ENCODE results near the gene PSKH1. TPM values are rescaled to one million over a fixed set of nuclear protein-coding genes. Genes with fewer than 3 reads are reported as not detected.
A peak's percentile ranks its signal among the peaks of the same experiment; 100 is the strongest.
"Not testable (repeated sequence)": the region's sequence is repeated elsewhere in the genome, so short reads cannot be mapped to it uniquely, and the experiment has no call there.

The PSKH1 gene
- total RNA-seq, 3 donors from 2014 or later, result 10.4 to 14.6 (median 10.9) TPM

DNA sequence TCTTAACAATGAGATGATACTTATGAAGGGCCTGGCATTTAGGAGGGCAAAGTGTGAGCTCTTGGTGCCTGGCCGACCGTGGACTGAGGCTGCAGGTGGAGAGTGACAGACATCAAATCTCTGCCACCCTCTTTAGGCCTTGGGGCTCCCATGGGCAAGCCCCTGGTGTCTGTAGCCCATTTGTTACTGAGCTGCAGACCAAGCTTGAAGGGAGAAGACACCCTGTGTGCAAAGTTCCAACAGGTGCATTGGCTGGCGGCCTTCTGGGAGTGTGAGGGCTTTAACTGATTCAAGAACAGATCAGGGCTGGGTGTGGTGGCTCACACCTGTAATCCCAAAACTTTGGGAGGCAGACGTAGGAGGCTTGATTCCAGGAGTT lies 39.4 kb downstream of the PSKH1 start:
- Mint-ChIP-seq H3K4me3 (no peak overlapping the region), H3K36me3 (ENCODE audit: insufficient read depth) (peaks cover 17% of the 10 kb centered on the region), H3K4me1 (ENCODE audit: low read depth) (peaks cover 22% of the 10 kb centered on the region), H3K27me3 (ENCODE audit: low read depth) (no peaks in the 10 kb centered on the region), H3K9me3 (no peaks in the 10 kb centered on the region)
- no peak for ATAC-seq
- no peak for DNase-seq

DNA sequence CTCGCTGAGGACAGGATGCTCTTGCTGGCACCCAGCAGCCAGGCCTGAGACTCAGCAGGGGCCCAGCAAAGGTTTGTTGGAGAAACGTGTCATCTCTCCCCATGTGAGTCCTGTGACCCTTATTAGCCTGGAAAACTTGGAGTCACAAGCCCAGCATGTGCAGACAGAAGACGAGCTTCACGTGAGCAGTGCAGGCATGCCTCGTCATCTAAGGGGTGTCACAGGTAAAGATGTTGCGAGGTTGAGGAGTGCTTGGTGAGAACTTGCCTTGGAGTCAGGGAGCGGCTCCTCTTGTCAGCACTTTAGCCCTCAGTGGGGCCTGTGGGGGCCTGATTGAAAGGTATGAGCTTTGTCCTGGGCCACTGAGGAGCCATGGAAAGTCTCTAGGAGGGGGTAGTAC lies 40.8 kb downstream of the PSKH1 start:
- no peaks in the 10 kb centered on the region for H3K27me3 Mint-ChIP-seq (ENCODE audit: low read depth)
- H3K36me3 Mint-ChIP-seq (ENCODE audit: insufficient read depth), result peaks cover 17% of the 10 kb centered on the region
- peaks cover 20% of the 10 kb centered on the region for H3K4me1 Mint-ChIP-seq (ENCODE audit: low read depth)
- ATAC-seq (no peak), DNase-seq (no peak)
- H3K9me3 Mint-ChIP-seq, result no peaks in the 10 kb centered on the region
- peak overlapping the region; percentile 39 for H3K4me3 Mint-ChIP-seq

DNA sequence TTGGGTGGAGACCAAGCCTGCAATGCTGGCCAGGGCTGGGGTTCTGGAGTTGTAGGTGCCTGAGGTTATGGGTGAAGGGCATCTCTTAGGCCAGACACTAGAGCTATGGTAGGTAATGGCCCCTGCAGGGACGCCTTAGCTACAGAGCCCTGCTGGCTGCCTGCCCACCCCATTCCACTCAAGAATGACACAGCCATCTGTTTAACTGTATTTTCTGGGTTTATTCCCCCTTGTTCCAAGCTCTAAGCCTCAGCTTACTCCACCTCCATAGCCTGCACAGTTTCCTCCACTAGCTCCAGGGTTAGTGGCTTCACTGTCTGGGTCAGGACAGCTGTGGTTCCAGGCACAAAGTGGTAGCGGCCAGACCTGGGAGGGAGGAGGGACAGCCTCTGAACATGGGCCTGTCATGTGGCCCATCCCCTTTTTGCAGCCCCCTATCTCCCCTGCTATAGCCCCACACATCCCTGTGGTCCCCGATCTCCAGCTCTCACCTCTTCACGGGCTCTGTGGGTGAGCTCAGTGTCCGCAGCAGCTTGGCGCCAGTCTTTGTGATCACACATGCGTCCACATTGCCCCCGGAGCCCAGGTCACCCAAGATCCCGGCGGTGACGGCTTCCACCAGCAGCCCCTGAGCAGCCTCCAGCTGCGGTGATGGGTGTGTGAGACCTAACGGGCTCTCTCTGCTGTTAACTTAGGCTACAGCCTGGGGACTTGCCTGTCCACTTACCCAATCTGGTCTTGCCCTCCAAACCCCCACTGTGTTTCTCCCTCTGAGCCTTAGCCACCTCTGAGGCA lies 41.4 kb downstream of the PSKH1 start:
- DNase-seq, result no peak
- H3K36me3 Mint-ChIP-seq (ENCODE audit: insufficient read depth), result peaks cover 17% of the 10 kb centered on the region
- H3K4me1 Mint-ChIP-seq (ENCODE audit: low read depth), result peaks cover 21% of the 10 kb centered on the region
- H3K9me3 Mint-ChIP-seq, result no peaks in the 10 kb centered on the region
- no peaks in the 10 kb centered on the region for H3K27me3 Mint-ChIP-seq (ENCODE audit: low read depth)
- no peak for ATAC-seq
- H3K4me3 Mint-ChIP-seq, result peak overlapping the region; percentile 99

DNA sequence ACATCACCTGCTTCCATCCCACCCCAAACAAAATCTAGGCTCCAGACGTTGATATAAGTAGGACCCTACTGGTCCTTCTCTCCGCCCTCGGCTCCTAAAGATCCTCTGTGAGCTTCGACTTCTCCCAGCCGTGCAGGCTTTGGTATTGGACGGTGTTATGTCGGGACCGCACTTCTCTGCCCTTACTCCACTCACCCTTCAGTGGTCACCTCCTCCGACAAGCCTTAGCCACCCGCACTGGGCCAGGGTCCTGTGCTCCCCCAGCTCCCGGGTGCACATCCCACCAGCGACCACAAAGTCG lies 42.0 kb downstream of the PSKH1 start:
- H3K4me1 Mint-ChIP-seq (ENCODE audit: low read depth), result peaks cover 27% of the 10 kb centered on the region
- peaks cover 17% of the 10 kb centered on the region for H3K36me3 Mint-ChIP-seq (ENCODE audit: insufficient read depth)
- no peak for ATAC-seq
- DNase-seq, result no peak
- no peaks in the 10 kb centered on the region for H3K9me3 Mint-ChIP-seq
- peak overlapping the region; percentile 99 for H3K4me3 Mint-ChIP-seq
- no peaks in the 10 kb centered on the region for H3K27me3 Mint-ChIP-seq (ENCODE audit: low read depth)

DNA sequence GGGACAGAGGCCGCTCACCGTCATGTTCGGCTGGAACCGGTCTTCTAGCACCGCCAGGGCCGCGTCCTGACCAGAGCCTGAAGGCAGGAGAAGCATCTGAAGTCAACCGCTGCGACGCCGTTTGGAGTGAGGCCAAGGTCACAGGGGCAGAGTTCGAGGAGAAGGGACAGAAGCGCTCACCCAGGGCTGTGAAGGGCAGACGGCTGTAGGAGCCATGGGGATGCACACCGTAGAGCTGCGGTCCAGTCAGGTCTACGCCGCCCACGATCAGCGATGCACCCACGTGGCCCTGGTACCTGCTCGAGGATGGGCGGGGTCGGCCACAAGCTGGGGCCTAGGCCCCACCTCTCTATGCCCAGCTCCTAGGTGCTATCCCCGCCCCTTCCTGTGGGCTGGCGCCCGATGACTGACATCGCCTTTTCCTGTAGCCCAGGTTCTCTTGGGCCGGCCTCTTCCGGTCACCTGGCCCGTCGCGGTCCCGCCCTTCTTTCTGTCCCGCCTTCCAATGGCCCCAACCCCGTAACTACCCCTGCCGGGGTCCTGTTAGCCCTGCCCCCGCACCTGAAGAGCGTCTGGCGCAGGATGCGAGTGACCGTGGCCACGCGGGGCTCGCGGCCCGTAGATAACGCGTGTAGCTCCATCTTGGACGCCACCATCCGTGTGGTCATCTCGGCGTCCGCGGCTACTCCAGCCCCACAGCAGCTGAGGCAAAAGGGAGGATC lies 42.5 kb downstream of the PSKH1 start:
- Mint-ChIP-seq H3K4me1 (ENCODE audit: low read depth) (peaks cover 32% of the 10 kb centered on the region), H3K27me3 (ENCODE audit: low read depth) (no peaks in the 10 kb centered on the region), H3K9me3 (no peaks in the 10 kb centered on the region), H3K4me3 (peak overlapping the region; percentile 99), H3K36me3 (ENCODE audit: insufficient read depth) (peaks cover 17% of the 10 kb centered on the region)
- peak; percentile 91 to 92 for ATAC-seq
- peak; percentile 93 for DNase-seq

DNA sequence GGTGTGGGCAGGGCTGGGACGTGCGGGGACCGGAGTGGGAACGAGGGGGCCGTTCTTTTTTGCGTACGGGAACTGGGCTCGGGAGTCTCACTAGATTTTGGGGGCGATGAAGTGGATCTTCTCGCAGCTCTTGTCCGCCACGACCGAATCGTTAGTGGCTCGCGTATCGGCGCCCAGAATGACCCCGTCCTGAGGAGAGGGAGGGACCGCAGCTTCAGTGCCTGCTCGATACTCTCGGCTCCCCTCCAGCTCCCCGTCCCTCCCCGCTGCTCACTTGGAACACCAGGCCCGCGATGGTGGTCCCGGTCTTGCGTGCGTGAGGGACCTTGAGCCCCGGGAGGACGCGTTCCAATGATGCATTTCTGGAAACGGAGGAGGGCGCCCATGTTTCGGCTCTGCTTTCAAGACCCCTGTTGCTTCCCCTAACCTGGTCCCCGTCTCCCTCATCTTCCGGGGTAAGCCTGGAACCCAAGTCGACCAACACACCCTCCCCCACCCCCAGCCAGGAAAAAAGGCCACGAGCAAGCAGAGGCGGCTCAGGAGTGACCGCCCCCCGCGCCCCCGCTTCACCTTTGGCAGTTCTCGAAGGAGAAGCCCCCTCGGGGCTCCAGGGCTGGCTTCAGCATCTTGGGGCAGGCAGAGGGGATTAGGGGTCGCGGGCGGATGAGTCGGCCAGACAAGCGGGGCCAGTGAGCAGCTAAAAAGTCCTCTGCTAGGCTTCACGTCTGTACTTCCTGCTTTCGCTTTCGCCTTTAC lies 43.2 kb downstream of the PSKH1 start, which contains the start of gene PSMB10:
PSMB10 (minus strand) TSS at position 727 of the 756 bp plus-strand sequence; CDS start at position 626, 101 bp downstream.
- DNase-seq (no peak), ATAC-seq (peak; percentile 4 to 8)
- Mint-ChIP-seq H3K4me1 (ENCODE audit: low read depth) (peaks cover 34% of the 10 kb centered on the region), H3K27me3 (ENCODE audit: low read depth) (no peaks in the 10 kb centered on the region), H3K4me3 (peak within 1 kb of the TSS; percentile 99), H3K9me3 (no peaks in the 10 kb centered on the region), H3K36me3 (ENCODE audit: insufficient read depth) (peaks cover 17% of the 10 kb centered on the region)

DNA sequence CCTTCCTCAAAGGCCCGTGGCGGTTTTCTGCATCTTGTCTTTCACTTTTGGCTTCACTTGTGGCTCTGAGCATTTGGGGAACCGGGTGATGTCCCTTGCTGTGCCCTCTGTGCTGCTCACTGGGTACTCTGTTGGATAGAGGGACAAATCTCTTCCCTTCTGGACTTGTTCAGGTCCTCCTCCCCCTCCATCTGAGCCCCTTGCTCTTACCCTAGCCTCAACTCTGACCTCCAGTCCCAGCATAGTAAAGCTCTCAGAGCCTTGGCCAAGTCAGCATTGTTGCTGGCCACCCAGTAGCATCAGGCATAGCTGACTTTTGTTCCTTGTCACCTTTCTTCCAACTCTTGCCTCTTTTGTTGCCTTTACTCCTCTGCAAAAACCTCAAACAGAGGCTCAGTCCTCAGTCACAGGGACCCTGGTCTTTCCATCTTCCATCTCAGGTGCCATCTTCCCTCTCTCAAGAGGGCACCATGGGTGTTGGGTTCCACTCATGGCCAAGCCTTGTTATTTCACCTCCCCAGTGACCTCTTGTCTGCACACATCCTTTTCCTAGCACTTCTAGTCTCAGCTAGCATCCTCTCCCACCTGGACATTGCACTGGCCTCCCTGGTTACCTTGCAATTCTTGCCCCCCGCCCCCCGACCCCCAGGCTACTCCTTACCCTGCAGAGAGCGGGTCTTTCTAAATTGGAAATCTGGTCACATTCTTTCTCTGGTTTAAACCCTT lies 44.0 kb downstream of the PSKH1 start:
- Mint-ChIP-seq H3K9me3 (no peaks in the 10 kb centered on the region), H3K27me3 (ENCODE audit: low read depth) (no peaks in the 10 kb centered on the region), H3K4me3 (peak overlapping the region; percentile 99), H3K4me1 (ENCODE audit: low read depth) (peaks cover 41% of the 10 kb centered on the region), H3K36me3 (ENCODE audit: insufficient read depth) (peaks cover 17% of the 10 kb centered on the region)
- DNase-seq (peak; percentile 66), ATAC-seq (peak; percentile 63 to 64)

DNA sequence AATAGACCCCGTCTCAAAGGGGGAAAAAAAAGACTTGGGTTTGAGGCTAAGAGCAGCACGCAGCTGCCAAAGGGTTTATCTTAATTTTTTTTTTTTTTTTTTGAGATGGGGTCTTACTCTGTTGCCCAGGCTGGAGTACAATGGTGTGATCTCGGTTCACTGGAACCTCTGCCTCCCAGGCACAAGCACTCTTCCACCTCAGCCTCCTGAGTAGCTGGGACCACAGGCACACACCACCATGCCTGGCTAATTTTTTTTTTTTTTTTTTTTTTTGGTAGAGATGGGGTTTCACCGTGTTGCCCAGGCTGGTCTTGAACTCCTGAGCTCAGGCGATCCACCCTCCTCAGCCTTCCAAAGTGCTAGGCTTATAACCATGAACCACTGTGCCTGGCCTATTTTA lies 44.7 kb downstream of the PSKH1 start:
- Mint-ChIP-seq H3K4me1 (ENCODE audit: low read depth) (peaks cover 43% of the 10 kb centered on the region), H3K36me3 (ENCODE audit: insufficient read depth) (peaks cover 19% of the 10 kb centered on the region)
- H3K27me3 Mint-ChIP-seq (ENCODE audit: low read depth); ATAC-seq; H3K9me3 Mint-ChIP-seq; DNase-seq; H3K4me3 Mint-ChIP-seq: not testable (repeated sequence)

DNA sequence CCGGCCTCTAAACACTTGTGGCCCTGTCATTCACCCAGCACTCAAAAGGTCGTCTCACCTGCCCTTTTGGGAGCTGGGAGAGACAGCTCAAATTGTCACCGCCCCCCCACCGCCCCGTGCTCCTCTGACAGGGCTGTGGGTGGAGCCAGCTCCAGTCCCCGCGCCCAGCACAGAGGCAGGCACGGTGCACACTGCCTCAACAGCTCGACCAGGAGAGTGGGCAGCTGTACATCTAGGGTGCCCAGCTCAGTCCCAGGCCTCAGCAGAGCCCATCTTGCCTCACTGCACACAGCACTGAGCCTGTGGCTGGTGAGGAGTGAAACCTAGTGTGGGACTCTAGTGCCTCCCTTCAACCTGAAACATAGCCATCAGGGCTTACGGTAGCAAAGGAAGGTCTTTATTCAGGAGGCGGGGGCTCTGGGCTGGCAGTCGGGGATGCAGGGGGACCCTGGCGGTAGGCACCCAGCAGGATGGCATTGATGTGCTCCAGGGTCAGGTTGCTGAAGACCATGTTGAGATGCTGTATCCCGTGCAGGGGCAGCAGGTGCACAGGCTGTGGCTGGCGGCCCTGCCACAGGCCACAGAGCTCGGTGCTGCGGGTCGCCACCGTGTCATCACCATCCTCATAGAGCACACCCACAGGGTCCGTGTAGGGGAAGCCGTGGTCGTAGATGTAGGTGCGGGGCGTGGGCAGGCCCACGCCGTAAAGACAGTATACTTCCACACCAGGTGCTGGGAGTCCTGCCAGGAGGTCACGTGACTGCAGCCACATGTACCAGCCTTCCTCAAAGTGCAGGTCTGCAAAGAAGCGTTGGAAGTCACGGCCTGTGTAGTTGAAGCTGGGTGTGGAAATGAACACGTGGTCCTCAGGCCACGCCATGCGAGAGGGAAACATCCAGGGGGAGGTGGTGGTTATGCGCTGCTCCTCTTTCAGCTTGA lies 46.7 kb downstream of the PSKH1 start:
- ATAC-seq, result no peak
- Mint-ChIP-seq H3K4me1 (ENCODE audit: low read depth) (peaks cover 38% of the 10 kb centered on the region), H3K9me3 (no peaks in the 10 kb centered on the region), H3K27me3 (ENCODE audit: low read depth) (no peaks in the 10 kb centered on the region), H3K4me3 (no peak overlapping the region), H3K36me3 (ENCODE audit: insufficient read depth) (peaks cover 11% of the 10 kb centered on the region)
- peak; percentile 42 for DNase-seq

DNA sequence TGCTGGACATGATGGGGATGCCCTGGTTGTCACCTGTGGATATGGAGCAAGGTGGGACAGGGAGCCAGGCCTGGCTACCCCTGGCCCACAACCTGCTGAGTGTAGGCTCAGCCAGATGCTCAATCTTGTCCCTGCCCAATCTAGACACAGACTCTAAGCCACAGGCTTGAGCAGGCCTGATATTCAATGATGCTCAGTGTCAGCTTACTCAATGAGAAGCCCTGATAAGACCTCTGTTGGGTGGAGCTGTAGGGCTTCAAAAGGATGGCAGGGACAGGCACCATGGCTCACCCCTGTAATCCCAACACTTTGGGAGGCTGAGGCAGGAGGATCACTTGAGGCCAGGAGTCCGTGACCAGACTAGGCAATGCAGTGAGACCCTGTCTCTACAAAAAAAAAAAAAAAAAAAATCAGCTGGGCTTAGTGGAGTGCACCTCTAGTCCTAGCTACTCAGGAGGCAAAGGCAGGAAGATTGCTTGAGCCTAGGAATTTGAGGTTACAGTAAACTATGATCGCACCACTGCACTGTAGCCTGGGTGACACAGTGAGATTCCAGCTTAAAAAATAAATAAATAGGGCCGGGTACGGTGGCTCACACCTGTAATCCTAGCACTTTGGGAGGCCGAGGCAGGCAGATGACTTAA lies 47.5 kb downstream of the PSKH1 start:
- no peaks in the 10 kb centered on the region for H3K27me3 Mint-ChIP-seq (ENCODE audit: low read depth)
- peaks cover 30% of the 10 kb centered on the region for H3K4me1 Mint-ChIP-seq (ENCODE audit: low read depth)
- peaks cover 6% of the 10 kb centered on the region for H3K36me3 Mint-ChIP-seq (ENCODE audit: insufficient read depth)
- H3K9me3 Mint-ChIP-seq, result no peaks in the 10 kb centered on the region
- ATAC-seq (no peak), DNase-seq (no peak)
- no peak overlapping the region for H3K4me3 Mint-ChIP-seq

DNA sequence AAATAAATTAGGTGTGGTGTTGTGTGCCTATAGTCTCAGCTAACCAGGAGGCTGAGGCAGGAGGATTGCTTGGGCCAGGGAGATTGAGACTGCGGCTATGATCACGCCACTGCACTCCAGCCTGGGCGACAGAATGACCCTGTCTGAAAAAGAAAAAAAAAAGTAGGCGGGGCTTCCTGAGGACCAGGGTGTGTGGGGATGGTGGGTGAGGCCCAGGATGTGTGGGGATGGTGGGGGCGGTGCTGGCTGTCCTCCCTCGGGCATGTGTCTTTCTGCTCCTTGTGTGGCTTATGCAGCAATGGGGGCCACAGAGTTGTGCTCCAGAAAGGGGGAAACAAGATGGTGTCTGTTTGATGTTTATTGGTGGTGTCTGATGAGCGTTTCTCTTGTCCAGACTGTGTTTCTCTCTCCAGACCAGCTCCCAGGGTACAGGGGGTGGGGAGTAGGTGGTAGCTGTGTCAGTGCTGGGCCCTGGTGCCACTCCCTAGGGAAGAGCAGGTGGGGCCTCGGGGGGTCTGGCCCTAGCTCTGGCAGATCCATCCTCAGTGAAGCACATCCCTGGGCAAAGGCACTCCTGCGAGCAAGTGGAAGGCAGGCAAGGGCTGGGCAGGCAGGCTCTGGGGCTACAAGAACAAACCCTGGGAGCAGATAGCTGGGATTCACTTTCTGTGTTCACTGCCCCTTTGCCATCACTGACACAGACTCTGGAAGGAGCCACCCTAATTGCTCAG lies 48.6 kb downstream of the PSKH1 start:
- H3K9me3 Mint-ChIP-seq, result no peaks in the 10 kb centered on the region
- H3K4me3 Mint-ChIP-seq, result no peak overlapping the region
- DNase-seq (no peak), ATAC-seq (no peak)
- H3K27me3 Mint-ChIP-seq (ENCODE audit: low read depth), result no peaks in the 10 kb centered on the region
- H3K36me3 Mint-ChIP-seq (ENCODE audit: insufficient read depth), result peaks cover 2% of the 10 kb centered on the region
- peaks cover 30% of the 10 kb centered on the region for H3K4me1 Mint-ChIP-seq (ENCODE audit: low read depth)

DNA sequence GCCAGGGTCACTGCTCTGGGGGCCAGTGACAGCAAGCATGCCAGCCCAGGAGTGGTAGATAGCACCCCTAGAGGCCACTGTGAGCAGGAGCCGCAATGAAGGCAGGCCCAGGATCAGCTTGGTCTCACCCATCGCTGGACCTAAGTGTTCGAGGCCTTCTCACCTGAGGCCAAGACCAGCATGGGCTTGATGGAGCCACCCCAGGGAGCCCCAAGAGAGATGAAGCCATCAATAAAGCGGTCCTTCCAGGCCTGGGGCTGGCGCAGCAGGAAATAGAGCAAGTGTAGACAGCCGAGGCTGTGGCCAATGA lies 49.1 kb downstream of the PSKH1 start:
- H3K4me1 Mint-ChIP-seq (ENCODE audit: low read depth), result peaks cover 26% of the 10 kb centered on the region
- H3K36me3 Mint-ChIP-seq (ENCODE audit: insufficient read depth), result peaks cover 2% of the 10 kb centered on the region
- DNase-seq (no peak), ATAC-seq (peak; percentile 45 to 53)
- no peaks in the 10 kb centered on the region for H3K27me3 Mint-ChIP-seq (ENCODE audit: low read depth)
- no peak overlapping the region for H3K4me3 Mint-ChIP-seq
- no peaks in the 10 kb centered on the region for H3K9me3 Mint-ChIP-seq

All from activated T-cell treated with anti-CD3 and anti-CD28 coated beads, Interleukin-2, amount 50 U/mL, for 4 hours (primary cell).